Upper lobe of left lung (tissue), 4 donors: ENCODE measurements around the gene GBE1.

Source experiments
- CTCF ChIP-seq, 6 experiments: fragments of 450-650 bp in 4 of 6; fragments of 200-600 bp in 2 of 6; sonication (generic) in 2 of 6; IDR thresholded peaks; one replicate each; pipeline ENCODE4 v1.5.1; 2016 to 2019; ENCODE audit warnings: antibody characterized with exemption in 6 of 6
- EP300 ChIP-seq, 4 donors: sonication (generic); formaldehyde crosslinking; IDR thresholded peaks; one replicate each; pipeline ENCODE4 v1.5.1; 2017; ENCODE audit warnings: antibody characterized with exemption in 4 of 4, control low read depth in 2 of 4
- POLR2A ChIP-seq, 4 donors: fragments of 450-650 bp; IDR thresholded peaks; one replicate each; pipeline ENCODE4 v1.5.1; 2016 to 2017; ENCODE audit warnings: antibody characterized with exemption in 4 of 4, mild to moderate bottlenecking in 2 of 4

DNA sequence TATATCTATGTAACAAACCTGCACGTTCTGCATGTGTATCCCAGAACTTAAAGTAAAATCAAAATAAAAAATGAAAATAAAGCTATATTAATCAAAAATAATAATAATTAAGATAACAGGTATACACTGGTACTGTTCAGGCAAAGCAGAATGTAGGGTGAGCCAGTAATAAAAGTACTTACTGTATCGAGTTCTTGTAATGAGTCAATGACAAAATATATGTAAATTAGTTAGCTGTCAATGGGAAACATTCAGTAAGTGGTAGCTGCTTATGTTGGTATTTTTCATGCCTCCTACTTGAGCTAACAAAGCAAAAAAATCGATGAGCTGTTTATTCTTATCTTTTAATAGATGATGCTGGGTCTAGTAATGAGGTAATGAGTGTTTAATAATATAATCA lies 93.2 kb downstream of the GBE1 start:
- no peak for TF ChIP-seq CTCF (IDR thresholded peaks at IDR 0.05)
- TF ChIP-seq EP300 (IDR thresholded peaks at IDR 0.05): no peak
- no peak for TF ChIP-seq POLR2A (IDR thresholded peaks at IDR 0.05)
